ENCODE measurements around the gene FAM81A. TPM values are rescaled to one million over a fixed set of nuclear protein-coding genes. Genes with fewer than 3 reads are reported as not detected.

The FAM81A gene
- total RNA-seq, 1 experiment from 2014 or later = 4.1 TPM

DNA sequence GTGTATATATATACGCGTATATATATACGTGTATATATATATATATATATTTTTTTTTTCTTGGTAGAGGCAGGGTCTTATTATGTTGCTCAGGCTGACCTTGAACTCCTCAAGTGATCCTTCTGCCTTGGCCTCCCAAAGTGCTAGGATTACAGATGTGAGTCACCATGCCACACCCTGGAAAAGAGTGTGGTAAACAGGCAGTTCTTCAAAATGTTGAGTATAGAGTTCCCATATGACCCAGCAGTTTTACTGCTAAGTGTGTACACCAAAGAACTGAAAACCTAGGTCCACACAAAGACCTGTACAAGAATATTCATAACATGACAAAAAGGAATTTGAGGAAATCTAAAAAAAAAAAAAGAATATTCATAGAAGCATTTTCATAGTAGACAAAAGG is 101.8 kb downstream of the FAM81A start:
- peak; percentile 60 for DNase-seq (ENCODE audit: low read depth)

DNA sequence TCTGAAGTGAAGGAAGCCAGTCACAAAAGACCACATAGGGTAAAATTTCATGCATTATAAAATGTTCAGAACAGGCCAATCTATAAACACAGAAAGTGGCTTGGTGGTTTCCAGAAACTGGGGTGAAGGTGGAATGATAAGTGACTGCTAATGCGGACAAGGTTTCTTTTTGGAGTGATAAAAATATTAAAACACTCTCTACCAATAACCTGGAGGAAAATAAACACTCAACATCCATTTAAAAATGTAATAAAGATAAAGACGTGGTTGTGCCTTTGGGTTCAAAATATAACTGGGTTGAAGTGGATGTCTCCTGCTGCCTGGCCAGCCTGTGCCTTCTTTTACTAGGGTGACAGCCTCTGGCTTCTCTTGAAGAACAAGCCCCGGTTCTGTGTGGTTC is 102.7 kb downstream of the FAM81A start:
- DNase-seq (ENCODE audit: low read depth) = no peak

DNA sequence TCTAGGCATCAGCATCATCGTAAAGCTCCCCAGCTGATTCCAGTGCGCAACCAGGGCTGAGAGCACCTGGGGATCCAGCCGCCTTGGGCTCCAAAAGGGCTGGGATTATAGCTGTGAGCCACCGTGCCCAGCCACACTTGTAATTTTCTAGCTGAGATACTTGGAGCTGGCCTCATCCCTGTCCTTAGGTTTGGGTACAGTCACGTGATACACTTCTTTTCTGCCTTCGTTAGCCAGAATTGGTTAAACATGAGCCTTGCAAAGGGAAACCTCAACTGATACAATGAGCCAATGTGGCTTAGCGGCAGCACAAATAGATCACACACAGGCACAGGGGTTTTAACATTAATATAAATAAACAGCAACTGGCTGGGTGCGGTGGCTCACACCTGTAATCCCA is 103.8 kb downstream of the FAM81A start:
- no peak for DNase-seq (ENCODE audit: low read depth)

DNA sequence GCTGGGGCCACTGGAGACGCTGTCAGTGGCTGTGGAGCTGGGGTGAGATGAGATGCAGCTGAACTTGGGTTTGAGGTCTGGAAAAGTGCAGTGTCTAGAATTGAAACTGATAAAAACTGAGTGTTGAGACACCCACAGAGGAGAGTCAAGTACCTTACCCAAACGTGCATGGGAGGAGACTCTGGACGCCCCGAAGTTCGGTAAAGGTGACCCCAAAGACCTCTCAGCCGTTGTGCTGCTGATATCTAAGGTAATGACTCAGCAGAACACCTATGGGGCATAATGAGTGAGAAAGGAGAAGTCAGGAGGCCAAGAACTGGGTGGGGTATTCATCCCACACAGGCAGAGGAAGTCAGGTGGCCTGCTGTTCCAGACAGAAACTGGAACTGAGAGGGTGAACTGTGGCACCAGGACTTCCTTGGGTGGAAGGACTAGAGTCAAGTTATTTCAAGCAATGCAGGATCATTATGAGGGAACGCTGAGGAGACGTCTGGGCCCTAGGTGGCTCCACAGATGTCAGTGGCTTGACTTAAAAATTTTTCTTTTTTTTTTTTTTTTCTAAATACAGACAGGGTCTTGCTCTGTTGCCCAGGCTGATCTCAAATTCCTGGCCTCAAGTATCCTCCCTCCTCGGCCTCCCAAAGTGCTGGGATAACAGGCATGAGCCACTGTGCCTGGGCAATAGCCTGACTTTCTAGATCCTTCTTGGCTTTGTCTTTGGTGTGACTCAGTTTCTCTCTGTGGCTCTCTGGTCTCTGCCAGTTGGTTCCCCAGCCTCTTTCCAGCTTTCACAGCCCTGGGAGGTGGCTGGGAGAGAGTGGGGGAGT is 105.9 kb downstream of the FAM81A start:
- DNase-seq (ENCODE audit: low read depth) = no peak

DNA sequence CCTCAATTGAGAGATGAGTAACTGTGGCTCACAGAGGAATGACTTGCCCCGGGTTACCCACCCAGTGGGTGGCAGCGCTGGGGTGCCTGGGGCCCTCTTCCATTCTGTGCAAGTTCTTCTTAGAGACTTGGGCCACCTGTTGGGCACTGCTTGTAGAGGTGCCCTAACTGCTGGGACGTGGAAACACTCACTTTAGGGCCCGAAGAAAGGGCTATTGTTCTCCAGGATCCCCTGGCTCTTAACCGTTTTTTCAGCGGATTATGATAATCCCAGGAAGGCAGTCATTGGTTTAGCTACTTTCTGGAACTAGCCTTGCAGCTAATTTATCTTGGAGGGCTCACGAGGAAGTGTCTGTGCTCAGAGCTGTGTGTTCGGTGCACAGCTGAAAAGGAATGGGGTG is 107.6 kb downstream of the FAM81A start:
- DNase-seq (ENCODE audit: low read depth) = peak; percentile 7

DNA sequence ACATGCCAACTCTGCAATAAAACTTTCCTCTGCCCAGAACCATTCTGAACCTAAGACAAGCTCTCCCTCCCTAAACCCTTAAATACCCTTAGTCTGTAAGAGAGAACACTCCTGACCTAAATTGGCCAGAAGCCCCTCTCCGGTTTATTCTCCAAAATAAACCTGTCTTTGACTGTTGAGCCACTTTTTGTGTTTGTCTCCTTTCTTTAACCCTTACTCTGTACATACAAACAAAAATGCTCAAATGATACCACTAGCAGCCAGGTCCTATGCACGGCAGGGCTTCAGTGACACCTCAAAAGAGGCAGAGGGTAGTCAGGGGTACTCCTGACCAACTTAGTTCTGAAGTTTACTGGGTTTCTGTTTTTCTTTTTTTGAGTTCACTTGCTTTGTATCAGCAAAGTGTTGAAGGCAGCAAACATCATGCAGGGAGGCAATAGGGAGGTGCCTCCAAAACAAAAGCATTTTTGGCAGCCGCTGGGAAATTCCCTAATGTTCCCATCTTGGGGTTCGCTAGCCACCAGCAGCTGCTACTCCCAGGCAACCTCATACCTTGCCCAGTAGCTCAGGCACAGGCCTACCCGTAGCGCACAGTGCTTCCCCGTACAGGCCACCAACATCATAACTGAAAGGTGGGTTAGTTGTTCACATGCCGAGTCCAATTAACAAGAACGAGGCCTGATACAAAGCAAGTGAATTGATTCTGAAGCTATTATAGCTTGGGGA is 110.7 kb downstream of the FAM81A start:
- no peak for DNase-seq (ENCODE audit: low read depth)

DNA sequence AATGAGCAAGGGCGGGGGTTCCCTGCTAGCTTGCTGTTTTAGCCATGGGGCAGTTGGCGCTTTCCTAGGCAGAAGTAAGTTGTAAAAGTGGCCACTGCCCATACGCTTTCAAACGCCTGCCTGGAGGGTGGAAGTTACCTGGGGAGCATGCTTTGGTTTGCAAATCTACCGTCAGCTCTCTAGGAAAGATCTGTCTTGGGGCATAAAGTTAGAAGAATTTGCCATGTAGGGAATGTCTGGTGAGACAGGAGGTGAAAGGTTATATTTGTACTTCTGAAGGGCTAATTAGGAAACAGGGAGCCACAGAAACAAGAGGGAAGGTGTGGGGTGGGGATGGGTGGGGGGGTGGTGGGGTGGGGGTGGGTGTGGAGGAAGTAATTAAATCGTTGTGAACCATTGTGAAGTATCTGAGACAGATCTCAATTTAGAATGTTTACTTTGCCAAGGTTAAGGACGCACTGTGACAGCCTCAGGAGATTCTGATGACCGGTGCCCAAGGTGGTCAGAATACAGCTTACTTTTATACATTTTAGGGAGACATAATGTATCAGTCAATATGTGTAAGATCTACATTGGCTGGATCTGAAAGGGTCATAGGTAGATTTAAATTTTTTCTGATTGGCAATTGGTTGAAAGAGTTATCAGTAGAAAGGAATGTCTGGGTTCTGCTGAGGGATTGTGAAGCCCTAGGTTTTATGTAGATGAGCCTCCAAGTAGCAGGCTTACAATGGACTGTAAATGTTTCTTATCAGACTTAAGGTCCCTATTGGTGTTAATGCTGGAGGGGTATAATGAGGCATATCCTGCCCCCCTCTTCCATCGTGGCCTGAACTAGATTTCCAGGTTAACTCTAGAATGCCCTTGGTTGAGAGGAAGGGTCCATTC is 111.6 kb downstream of the FAM81A start:
- DNase-seq (ENCODE audit: low read depth) = no peak

DNA sequence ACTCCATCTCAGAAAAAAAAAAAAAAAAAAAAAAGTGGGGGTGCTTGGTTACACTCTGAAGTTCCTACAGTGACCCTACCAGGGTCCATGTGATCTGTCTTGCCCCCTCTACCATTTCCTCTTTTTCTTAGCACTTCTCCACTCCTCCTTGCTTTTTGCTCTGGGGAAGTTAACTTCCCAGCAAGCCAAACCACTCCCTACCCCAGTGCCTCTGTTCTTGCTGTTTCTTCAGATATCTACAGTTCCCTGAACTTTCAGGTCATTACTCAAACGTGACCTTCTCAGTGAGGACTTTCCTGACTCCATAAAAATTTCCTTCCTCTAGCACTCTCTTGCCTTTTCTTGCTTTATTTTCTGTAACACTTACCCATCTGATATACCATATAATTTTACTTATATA is 112.5 kb downstream of the FAM81A start:
- DNase-seq (ENCODE audit: low read depth) = no peak

DNA sequence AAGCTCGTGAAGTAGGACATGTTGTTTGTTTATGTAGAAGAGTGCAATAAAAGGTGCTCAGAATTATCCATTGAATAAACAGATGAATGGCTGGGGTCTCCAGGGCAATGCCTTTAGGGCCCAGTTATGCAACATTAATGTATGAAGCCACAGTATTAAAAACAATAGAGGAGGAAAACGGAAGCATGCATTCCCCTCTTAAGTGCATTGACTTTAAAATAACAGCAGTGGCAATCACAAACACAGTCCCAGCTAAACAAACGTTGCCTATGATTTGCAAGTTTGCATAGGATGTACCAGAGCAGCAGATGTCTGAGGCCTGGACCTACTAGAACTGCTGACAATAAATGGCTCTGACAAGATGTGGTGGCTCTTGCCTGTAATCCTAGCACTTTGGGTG is 113.0 kb downstream of the FAM81A start:
- DNase-seq (ENCODE audit: low read depth) = no peak

DNA sequence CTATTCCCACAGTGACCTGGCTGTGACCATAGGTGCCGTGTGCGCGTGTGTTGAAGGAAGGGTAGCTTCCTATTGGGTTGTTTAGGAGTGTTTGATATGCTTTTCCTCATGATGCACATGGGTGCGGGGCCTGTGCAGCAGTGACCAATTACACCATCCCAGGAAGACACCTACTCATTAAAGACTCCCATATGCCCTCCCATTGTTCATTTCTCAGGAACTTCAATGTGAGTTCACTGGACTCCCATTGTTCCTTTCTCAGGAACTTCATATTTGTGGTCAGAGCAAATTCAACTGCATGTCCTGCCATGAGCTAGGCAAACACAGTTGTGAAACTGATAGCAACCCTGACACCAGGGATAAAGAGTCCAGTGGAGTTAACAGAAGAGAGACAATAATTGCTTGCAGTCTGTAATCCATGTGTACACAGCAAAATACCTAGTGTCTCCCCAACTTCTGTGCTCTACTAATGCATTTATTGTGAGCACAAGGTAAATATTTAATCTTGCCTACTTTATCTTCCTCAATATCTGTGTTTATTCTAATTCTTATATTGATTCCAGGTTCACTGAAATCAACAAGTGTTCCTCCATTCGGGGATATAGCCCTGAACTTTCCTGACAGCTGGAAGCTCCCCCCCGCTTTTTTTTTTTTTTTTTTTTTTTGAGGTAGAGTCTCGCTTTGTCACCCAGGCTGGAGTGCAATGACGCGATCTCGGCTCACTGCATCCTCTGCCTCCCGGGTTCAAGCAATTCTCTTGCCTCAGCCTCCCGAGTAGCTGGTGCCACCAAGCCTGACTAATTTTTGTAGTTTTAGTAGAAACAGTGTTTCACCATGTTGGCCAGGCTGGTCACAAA is 116.1 kb downstream of the FAM81A start:
- DNase-seq (ENCODE audit: low read depth) = peak; percentile 92

DNA sequence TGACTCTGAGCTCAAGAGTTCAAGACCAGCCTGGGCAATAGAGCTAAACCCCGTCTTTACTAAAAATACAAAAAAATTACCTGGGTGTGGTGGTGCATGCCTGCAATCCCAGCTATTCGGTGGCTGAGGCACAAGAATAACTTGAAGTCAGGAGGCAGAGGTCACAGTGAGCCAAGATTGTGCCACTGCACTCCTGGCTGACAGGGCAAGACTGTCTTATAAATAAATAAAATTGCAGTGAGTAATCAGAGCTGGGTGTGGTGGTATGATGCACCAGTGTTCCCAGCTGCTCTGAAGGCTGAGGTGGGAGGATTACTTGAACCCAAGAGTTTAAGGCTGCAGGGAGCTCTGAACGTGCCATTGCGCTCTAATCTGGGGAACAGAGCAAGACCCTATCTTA is 117.7 kb downstream of the FAM81A start:
- peak; percentile 69 for DNase-seq (ENCODE audit: low read depth)

DNA sequence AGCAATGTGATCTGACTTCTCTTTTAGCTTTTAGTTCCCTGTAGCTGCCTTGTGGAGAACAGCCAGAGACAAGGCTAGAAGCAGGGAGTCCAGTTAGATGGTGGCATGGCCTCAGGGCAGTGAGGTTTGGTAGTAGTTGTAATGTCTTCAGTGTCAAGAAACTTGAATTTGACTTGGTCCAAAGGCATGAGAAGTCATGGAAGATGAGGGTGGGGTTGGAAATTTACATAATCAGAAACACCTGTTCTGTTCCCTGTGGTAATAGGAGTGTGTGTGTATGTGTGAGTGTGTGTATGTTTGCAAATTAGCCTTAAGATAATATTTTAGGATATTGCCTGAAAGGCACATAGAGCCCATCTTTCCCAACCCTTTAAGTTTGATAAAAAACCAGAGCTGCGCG is 118.4 kb downstream of the FAM81A start:
- DNase-seq (ENCODE audit: low read depth) = no peak

DNA sequence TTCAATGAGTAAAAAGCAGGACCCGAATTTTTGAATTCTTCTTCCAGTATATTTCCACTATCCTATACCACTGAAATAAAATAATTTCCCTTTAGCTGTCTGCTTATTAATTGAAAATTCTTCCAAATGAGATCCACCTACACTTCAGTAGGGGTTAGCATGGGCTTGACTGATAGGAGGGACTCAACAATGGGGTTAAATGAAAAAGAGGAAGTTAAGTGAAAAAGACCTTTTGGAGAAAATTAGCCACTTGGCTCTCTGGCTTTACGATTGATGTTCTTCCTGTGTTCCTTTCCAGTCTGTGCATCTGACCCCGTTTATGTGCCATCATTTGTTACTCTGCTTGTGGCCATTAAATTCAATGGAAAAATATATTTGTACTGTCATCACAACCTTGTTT is 119.6 kb downstream of the FAM81A start:
- DNase-seq (ENCODE audit: low read depth) = no peak

DNA sequence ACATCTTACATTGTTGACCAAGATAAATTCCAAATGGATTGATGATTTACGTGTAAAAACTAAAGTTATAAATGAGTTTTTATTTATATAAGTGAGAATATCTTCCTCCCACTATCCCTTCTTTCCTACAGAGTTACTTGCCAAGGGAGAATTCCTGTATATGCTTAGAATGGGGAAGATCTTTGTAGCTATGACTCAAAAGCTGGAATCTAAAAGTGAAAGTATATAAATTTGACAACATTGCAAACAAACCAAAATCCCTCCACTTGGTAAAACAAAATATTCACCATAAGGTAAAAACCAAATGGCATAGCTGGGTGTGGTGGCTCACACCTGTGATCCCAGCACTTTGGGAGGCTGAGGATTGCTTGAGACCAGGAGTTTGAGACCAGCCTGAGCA is 120.9 kb downstream of the FAM81A start:
- DNase-seq (ENCODE audit: low read depth) = no peak

DNA sequence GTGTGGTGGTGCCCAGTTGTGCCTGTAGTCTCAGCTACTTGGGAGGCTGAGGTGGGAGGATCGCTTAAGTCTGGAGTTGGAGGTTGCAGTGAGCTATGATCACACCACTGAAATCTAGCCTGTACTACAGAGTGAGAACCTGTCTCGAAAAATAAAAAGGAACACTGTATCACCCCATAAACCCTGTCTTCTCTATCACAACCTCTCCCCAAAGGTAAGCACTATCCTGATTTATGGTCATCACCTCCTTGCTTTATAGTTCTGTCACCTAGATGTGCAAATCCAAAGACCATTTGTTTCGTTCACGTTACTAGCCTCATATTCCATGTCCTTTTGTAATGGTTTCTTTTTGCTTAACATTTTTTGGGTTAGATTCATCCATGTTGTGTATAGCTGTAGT is 123.6 kb downstream of the FAM81A start:
- DNase-seq (ENCODE audit: low read depth) = no peak

DNA sequence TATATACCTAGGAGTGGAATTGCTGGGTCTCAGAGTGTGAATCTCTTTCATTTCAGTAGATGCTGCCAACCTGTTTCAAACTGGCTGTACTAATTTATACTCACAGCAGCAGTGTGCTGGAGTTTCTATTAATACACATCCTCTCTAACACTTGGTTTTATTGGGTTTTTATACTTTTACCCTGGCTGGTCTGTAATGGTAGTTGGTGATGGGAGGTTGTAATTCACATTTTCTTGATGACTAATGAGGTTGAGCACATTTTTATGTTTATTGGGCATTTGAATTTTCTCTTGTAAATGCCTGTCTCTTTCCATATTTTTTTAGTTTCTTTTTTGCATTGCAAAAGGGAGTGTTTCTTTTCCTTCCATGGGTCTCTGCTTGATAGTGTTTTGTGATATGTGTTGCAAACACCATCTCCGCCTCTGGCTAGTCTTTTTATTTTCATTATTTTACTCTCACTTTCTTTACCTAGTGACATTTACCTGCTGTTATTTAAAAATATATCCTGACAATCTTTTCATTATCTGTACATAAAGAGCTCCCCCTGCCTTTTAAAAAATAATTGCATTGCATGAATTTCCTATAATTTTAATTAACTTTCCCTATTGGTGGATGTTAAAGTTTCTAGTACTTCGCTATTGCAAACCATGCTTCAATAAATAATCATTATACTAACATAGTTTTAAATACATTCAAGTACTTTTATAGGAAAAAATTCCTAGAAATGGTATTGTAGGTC is 124.6 kb downstream of the FAM81A start:
- no peak for DNase-seq (ENCODE audit: low read depth)

DNA sequence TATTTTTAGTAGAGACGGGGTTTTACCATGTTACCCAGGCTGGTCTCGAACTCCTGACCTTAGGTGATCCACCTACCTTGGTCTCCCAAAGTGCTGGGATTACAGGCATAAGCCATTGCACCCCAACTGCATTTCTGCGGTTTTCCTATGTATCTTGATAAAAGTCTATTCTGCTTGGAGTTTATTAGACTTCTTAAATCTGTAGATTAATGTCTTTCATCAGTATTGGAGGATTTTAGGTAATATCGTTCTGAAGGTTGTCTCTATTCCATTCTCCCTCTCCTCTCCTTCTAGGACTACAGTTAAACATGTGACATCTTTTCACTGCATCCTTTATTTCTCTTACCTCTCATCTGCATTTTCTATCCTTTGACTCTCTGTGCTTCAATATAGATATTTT is 127.3 kb downstream of the FAM81A start:
- DNase-seq (ENCODE audit: low read depth) = no peak

DNA sequence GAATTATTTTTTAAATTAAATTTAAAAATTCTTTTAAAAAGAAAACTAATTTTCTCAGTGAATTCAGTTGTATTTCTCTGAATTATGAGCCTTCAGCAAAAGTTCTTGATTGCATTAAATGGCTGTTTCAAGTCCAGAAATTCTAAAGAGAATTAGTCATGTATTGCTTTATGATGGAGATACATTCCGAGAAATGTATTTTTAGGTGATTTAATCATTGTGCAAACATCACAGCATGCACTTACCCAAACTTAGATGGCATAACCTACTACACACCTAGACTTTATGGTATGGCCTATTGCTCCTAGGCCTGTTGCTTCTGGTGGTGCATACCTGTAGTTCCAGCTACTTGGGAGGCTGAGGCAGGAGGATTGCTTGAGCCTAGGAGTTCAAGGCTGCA is 129.3 kb downstream of the FAM81A start:
- no peak for DNase-seq (ENCODE audit: low read depth)

DNA sequence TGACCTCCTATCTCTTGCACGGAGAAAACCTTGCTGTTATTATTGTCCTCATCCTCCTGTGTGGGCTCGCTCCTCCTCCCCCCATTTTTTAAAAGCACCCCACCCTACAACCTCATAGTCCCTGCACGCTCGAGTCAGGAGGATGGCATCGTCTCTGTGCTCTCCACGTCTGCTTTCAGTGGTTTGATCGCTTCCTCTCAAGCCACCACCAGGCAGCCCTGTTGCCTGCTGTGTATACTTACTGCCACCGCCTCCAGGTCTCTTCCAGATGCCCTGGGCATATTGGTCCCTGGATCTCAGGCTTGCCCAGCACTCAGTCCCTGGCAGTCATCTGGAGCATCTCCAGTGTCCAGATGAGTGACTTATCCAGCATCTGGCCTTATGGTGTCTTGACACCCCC is 131.5 kb downstream of the FAM81A start:
- DNase-seq (ENCODE audit: low read depth) = no peak

DNA sequence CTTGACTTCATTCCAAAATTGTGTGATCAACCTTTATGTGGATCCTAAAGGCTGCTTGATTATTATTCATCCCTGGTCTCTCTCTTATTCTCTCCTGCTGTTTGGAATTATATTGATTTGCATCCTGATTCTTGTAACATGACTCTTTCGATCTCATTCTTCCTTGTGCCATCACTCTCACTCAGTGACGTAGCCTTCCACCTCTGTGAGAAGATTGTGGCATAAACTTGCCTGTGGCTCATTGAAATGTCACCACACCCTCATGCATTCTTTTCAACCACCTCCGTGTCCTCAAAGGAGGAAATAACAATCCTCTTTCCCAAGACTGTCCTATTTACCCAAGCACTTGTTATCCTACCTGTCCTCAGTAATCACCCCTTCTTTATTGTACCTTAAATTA is 132.3 kb downstream of the FAM81A start:
- no peak for DNase-seq (ENCODE audit: low read depth)

All from HT1080 (cell line).